Neural cell (in vitro differentiated cells): ENCODE measurements around the gene ADAMTS6.

Experiments used
- CTCF ChIP-seq: fragments of 450-650 bp; IDR thresholded peaks from 2 replicates; pipeline ENCODE4 v1.5.1; 2014; ENCODE audit warnings: antibody characterized with exemption, mild to moderate bottlenecking, moderate library complexity; ENCODE audit not compliant: poor library complexity, severe bottlenecking
- EP300 ChIP-seq: fragments of 450-650 bp; conservative IDR thresholded peaks from 2 replicates; pipeline ENCODE4 v1.6.1; 2014; ENCODE audit warnings: antibody characterized with exemption, mild to moderate bottlenecking, moderate library complexity; ENCODE audit not compliant: poor library complexity, severe bottlenecking
- EZH2 ChIP-seq: fragments of 200-600, 300-800 bp; shearing (Covaris generic), sonication (generic); IDR thresholded peaks from 2 replicates; pipeline ENCODE4 v1.6.1; 2014; ENCODE audit warnings: antibody characterized with exemption, low read length, borderline replicate concordance, mild to moderate bottlenecking; ENCODE audit not compliant: insufficient read depth, poor library complexity, severe bottlenecking
- MXI1 ChIP-seq: fragments of 450-650 bp; conservative IDR thresholded peaks from 2 replicates; pipeline ENCODE4 v1.6.1; 2014; ENCODE audit warnings: antibody characterized with exemption, mild to moderate bottlenecking; ENCODE audit not compliant: poor library complexity, severe bottlenecking
- POLR2AphosphoS5 ChIP-seq: IDR thresholded peaks from 2 replicates; pipeline ENCODE4 v1.6.1; 2012
- RAD21 ChIP-seq: fragments of 450-650 bp; conservative IDR thresholded peaks from 2 replicates; pipeline ENCODE4 v1.6.1; 2014; ENCODE audit warnings: antibody characterized with exemption, mild to moderate bottlenecking, moderate library complexity
- SMC3 ChIP-seq: fragments of 450-650 bp; conservative IDR thresholded peaks from 2 replicates; pipeline ENCODE4 v1.6.1; 2014; ENCODE audit warnings: antibody characterized with exemption, mild to moderate bottlenecking, moderate library complexity; ENCODE audit not compliant: poor library complexity
- TAF1 ChIP-seq: IDR thresholded peaks from 2 replicates; pipeline ENCODE4 v1.6.1; 2012; ENCODE audit warnings: low read depth
- TF ChIP-seq, protein P1 (sequence below): IDR thresholded peaks from 2 replicates; pipeline ENCODE4 v1.6.1; 2012; ENCODE audit warnings: borderline replicate concordance

GRCh38 chr5:65252977-65253376, 228.7 kb downstream of the ADAMTS6 start:
- TF ChIP-seq MXI1 (no peak), EP300 (no peak), EZH2 (no peak), CTCF (no peak), POLR2AphosphoS5 (no peak), SMC3 (no peak), TAF1 (no peak), RAD21 (no peak)
- TF ChIP-seq, protein P1, sequence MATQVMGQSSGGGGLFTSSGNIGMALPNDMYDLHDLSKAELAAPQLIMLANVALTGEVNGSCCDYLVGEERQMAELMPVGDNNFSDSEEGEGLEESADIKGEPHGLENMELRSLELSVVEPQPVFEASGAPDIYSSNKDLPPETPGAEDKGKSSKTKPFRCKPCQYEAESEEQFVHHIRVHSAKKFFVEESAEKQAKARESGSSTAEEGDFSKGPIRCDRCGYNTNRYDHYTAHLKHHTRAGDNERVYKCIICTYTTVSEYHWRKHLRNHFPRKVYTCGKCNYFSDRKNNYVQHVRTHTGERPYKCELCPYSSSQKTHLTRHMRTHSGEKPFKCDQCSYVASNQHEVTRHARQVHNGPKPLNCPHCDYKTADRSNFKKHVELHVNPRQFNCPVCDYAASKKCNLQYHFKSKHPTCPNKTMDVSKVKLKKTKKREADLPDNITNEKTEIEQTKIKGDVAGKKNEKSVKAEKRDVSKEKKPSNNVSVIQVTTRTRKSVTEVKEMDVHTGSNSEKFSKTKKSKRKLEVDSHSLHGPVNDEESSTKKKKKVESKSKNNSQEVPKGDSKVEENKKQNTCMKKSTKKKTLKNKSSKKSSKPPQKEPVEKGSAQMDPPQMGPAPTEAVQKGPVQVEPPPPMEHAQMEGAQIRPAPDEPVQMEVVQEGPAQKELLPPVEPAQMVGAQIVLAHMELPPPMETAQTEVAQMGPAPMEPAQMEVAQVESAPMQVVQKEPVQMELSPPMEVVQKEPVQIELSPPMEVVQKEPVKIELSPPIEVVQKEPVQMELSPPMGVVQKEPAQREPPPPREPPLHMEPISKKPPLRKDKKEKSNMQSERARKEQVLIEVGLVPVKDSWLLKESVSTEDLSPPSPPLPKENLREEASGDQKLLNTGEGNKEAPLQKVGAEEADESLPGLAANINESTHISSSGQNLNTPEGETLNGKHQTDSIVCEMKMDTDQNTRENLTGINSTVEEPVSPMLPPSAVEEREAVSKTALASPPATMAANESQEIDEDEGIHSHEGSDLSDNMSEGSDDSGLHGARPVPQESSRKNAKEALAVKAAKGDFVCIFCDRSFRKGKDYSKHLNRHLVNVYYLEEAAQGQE = no peak
